Mammary epithelial cell (primary cell): Measurements from ENCODE around the gene DGKQ.

Experiments used
- CTCF ChIP-seq, 2 donors: IDR thresholded peaks in 1 of 2; conservative IDR thresholded peaks in 1 of 2; 2 replicates each; pipeline ENCODE4 v1.5.1; 2011 to 2012; ENCODE audit warnings: inconsistent platforms in 2 of 2, low read length in 2 of 2, mild to moderate bottlenecking in 2 of 2, control low read depth in 1 of 2, low read depth in 1 of 2; ENCODE audit not compliant: insufficient read depth in 1 of 2; ENCODE audit errors: extremely low read depth in 1 of 2
- EZH2 ChIP-seq: IDR thresholded peaks from 2 replicates; pipeline ENCODE4 v1.6.1; 2012; ENCODE audit warnings: low read length, inconsistent platforms, borderline replicate concordance

GRCh38 chr4:957581-958313 is 15.6 kb downstream of the DGKQ start:
- no peak for TF ChIP-seq CTCF (conservative IDR thresholded peaks at IDR 0.05 in 1 of 2, IDR thresholded peaks at IDR 0.05 in 1 of 2; ENCODE audit: extremely low read depth in 1 of 2, insufficient read depth in 1 of 2, low read depth in 1 of 2, low read length in 2 of 2)
- TF ChIP-seq EZH2 = no peak
